ENCODE results near the gene CYP24A1.
A peak's percentile ranks its signal among the peaks of the same experiment; 100 is the strongest.

The CYP24A1 gene

DNA sequence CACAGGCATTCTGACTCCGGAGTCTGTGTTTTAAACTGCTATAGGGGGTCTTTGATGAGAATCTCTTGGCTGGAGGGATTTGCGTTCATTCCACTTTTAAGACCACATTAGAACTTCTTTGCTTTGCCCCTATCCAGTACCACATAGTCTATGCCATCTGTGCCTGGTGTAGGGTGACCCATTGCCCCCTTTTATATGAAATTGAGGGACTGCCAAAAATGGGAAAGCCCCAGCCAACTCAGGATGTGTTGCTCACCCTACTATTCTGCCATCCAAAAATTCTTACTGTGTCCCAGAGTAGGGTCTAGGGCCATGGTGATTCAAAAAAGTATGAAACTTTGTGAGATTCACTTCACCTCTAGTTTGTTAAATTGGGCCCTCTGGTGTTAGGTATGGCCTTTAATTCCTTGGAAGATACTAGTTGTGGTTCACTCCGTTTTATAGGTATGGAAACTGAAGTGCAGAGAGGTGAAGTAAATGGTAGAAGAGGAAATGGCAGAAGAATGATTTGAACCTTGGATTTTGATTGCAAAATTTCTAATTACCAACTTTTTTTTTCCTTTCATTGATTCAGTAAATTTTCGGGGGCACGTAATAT lies 35.5 kb upstream of the CYP24A1 start:
- TF ChIP-seq, protein P1, sequence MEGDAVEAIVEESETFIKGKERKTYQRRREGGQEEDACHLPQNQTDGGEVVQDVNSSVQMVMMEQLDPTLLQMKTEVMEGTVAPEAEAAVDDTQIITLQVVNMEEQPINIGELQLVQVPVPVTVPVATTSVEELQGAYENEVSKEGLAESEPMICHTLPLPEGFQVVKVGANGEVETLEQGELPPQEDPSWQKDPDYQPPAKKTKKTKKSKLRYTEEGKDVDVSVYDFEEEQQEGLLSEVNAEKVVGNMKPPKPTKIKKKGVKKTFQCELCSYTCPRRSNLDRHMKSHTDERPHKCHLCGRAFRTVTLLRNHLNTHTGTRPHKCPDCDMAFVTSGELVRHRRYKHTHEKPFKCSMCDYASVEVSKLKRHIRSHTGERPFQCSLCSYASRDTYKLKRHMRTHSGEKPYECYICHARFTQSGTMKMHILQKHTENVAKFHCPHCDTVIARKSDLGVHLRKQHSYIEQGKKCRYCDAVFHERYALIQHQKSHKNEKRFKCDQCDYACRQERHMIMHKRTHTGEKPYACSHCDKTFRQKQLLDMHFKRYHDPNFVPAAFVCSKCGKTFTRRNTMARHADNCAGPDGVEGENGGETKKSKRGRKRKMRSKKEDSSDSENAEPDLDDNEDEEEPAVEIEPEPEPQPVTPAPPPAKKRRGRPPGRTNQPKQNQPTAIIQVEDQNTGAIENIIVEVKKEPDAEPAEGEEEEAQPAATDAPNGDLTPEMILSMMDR (IDR thresholded peaks at IDR 0.05; ENCODE audit: low read depth, low read length, missing control alignments): no peak
- H3K4me3 ChIP-seq (ENCODE audit: low read depth, low read length): peak overlapping the region; percentile 91
- no peak for DNase-seq (ENCODE audit: low read depth)
- in situ Hi-C loops (cut with HindIII; ENCODE audit: low sequenced_read_pairs): no loop called here

DNA sequence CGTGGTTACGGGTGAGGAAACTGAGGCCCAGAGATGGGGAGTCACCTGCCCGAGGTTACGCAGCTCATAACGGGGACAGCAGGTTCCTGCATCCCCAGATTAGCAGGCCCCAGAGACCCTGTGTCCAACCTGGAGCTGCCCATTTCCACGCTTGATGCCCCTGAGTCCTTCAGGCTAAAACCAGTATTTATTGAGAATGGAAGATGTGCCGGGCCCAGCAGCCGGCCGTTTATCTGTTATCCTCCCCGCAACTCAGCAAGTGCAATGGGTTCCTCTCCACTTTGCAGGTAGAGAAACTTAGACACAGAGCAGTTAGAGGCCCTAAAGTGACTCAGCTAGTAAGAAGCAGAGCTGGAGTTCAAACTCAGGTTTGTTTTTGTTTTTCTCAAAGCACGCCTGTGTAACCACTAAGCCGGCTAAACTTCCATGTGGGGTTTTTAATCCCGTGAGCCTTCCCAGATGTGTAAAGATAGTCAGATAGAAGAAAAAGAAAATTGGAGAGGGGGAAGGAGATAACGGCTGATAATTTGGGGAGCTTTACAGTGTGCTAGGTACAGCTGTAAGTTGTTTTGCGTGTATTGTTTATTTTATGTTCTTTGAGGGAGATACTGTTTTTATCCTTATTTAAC lies 34.9 kb upstream of the CYP24A1 start:
- TF ChIP-seq, protein P1 (IDR thresholded peaks at IDR 0.05; ENCODE audit: low read depth, low read length, missing control alignments): no peak
- peak overlapping the region; percentile 91 for H3K4me3 ChIP-seq (ENCODE audit: low read depth, low read length)
- DNase-seq (ENCODE audit: low read depth): peak; percentile 26
- in situ Hi-C loops (cut with HindIII; ENCODE audit: low sequenced_read_pairs): no loop called here

DNA sequence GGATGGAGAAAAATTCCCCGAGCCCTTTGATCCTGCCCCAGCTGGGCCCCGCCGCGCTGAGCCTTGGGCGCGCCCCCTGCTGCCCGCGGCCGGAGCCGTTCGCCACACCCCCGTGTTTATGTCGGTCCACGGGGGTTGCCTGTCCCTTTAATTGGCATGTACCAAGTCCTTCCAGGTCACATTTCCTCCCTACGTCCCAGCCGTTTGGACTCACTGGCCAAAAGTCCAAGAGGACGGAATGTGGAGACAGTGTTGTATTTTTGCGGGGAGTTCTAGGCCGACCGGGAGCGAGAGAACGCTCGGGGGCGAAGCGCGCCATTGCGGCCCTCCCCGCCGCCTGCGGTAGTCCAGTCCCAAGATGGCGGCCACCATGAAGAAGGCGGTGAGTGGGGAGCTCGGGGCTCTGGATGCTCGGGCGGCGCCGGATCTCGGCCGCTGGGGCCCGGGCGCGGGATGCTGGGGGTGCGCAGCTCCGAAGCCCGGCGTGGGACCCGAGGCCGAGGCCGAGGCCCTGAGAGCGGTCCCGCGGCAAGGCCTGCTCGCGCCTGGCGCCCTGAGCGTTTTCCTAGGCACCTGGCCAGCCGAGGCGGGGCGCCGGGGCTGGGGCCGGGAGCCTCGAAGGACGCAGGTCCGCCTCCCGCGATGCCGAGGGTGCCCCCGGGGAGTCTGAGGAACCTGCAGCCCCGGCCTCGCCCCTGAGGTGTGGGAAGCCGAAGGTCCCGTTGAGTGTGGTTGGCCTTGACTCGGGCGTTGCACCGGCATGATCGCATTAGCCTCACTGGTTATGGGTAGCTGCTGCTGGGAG lies 34.2 kb upstream of the CYP24A1 start, which contains the start of gene PFDN4:
Gene PFDN4 (plus strand): TSS at position 345 of the 805 bp plus-strand sequence. CDS start 14 bp downstream, at position 359.
- H3K4me3 ChIP-seq (ENCODE audit: low read depth, low read length): peak within 1 kb of the TSS; percentile 91
- TF ChIP-seq, protein P1 (IDR thresholded peaks at IDR 0.05; ENCODE audit: low read depth, low read length, missing control alignments): peak; percentile 87
- peak; percentile 55 for DNase-seq (ENCODE audit: low read depth)
- in situ Hi-C loops (cut with HindIII; ENCODE audit: low sequenced_read_pairs): no loop called here

DNA sequence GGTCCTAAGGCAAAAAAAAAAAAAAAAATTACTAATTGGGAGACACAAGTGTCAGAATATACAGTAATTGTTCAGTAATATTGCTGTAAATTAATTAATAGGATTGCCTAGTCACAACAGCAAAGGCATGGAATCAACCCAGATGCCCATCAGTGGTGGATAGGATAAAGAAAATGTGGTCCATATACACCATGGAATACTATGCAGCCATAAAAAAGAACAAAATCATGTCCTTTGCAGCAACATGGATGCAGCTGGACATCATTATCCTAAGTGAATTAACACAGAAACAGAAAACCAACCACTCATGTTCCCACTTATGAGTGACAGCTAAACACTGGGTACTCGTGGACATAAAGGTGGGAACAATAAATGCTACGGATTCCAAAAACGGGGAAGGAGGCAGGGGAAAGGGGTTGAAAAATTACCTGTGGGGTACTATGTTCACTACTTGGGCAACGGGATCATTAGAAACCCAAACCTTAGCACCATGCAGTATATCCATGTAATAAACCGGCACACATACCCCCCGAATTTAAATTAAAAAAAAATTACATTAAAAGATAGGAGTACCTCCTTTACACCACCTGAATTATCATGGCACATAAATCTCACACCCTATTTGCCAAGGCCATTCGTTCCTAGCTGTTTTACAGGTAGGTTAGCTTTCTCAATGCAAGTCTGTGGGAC lies 33.4 kb upstream of the CYP24A1 start:
- in situ Hi-C loops (cut with HindIII; ENCODE audit: low sequenced_read_pairs): no loop called here
- H3K4me3 ChIP-seq (ENCODE audit: low read depth, low read length): peak overlapping the region; percentile 91
- TF ChIP-seq, protein P1 (IDR thresholded peaks at IDR 0.05; ENCODE audit: low read depth, low read length, missing control alignments): no peak
- DNase-seq (ENCODE audit: low read depth): no peak

DNA sequence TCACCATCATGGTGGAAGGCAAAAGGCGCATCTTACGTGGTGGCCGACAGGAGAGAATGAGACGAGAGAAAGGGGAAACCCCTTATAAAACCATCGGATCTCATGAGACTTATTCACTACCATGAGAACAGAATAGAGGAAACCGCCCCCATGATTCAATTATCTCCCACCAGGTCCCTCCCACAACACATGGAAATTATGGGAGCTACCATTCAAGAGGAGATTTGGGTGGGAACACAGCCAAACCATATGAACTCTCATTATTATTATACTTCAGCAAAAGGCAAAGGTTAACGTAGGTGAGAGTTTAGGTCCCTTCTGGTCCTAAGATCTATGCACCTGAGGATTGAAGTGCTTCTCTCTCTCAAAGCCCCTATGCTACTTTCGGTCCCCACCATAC lies 31.7 kb upstream of the CYP24A1 start:
- no peak overlapping the region for H3K4me3 ChIP-seq (ENCODE audit: low read depth, low read length)
- in situ Hi-C loops (cut with HindIII; ENCODE audit: low sequenced_read_pairs): no loop called here
- TF ChIP-seq, protein P1 (IDR thresholded peaks at IDR 0.05; ENCODE audit: low read depth, low read length, missing control alignments): no peak
- DNase-seq (ENCODE audit: low read depth): no peak

DNA sequence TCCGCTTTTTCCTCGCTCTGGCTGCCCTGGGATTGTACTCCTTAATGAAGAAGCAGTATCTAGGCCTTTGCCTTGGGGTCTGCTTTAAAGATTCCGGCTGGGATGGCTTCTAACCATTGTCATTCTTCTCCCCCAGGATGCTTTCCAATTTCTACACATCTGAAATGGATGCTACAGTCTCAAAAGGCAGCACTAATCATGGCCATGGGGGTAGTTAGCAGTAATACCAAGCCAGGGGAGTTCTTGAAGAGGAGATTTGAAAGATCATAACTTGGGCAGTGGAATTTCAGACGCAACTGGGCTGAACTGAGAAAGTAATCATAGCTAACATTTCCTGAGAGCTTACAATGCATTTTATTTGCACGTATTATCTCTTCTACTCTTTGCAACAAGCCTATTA lies 30.7 kb upstream of the CYP24A1 start:
- H3K4me3 ChIP-seq (ENCODE audit: low read depth, low read length): no peak overlapping the region
- no peak for DNase-seq (ENCODE audit: low read depth)
- TF ChIP-seq, protein P1 (IDR thresholded peaks at IDR 0.05; ENCODE audit: low read depth, low read length, missing control alignments): no peak
- in situ Hi-C loops (cut with HindIII; ENCODE audit: low sequenced_read_pairs): no loop called here

Data from astrocyte of the cerebellum (primary cell).